ENCODE data around the gene SKIC8.

SKIC8 gene

DNA sequence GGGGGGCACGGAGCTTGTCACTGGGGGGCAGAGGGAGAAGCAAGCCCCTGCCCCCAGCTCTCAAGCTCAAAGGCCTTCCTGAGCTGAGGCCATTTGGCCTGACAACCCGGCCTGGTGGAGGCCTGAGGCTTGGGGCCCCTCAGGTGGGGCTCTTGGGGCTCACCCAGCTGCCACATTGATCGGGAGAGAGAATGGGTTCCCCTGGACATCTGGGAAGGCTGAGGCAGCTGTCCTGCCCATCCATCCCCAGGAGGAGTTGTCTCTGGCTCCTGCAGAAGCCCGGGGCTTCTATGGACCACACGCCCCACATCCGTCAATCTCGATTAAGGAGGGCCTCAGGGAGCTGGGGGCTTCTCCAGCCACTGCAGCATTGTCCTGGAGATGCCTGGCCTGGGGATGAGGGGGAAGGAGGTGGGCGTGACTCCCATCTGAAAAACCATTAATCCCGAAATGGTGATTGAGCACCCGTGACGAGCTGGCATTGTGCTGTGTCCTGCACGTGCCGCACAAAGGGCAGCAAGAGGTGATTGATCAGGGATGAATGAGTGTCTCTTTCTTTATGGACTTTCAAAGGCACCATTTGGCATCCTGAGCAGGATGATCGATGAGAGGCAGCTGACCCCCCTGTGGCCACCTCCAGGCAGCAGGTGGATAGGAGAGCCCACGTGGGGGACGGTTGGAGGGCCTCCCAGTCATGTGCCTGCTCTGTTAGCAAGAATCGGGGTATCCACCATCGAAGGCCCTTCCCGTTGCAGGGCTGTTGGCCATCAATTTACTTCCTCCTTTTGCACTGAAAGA is 23.5 kb upstream of the SKIC8 start:
- H3K27me3 ChIP-seq (replicated peaks; ENCODE audit: control insufficient read depth, insufficient read depth, low read length), result no peaks in the 10 kb centered on the region
- TF ChIP-seq, protein P1, sequence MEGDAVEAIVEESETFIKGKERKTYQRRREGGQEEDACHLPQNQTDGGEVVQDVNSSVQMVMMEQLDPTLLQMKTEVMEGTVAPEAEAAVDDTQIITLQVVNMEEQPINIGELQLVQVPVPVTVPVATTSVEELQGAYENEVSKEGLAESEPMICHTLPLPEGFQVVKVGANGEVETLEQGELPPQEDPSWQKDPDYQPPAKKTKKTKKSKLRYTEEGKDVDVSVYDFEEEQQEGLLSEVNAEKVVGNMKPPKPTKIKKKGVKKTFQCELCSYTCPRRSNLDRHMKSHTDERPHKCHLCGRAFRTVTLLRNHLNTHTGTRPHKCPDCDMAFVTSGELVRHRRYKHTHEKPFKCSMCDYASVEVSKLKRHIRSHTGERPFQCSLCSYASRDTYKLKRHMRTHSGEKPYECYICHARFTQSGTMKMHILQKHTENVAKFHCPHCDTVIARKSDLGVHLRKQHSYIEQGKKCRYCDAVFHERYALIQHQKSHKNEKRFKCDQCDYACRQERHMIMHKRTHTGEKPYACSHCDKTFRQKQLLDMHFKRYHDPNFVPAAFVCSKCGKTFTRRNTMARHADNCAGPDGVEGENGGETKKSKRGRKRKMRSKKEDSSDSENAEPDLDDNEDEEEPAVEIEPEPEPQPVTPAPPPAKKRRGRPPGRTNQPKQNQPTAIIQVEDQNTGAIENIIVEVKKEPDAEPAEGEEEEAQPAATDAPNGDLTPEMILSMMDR (IDR thresholded peaks at IDR 0.05; ENCODE audit: insufficient read depth, low read length, poor library complexity, severe bottlenecking), result no peak
- H3K36me3 ChIP-seq (ENCODE audit: control insufficient read depth, insufficient read depth, low read length), result no peaks in the 10 kb centered on the region
- no peak for DNase-seq (ENCODE audit: extremely low read depth, insufficient read length)
- no peak overlapping the region for H3K4me3 ChIP-seq (replicated peaks; ENCODE audit: low read depth, low read length)

DNA sequence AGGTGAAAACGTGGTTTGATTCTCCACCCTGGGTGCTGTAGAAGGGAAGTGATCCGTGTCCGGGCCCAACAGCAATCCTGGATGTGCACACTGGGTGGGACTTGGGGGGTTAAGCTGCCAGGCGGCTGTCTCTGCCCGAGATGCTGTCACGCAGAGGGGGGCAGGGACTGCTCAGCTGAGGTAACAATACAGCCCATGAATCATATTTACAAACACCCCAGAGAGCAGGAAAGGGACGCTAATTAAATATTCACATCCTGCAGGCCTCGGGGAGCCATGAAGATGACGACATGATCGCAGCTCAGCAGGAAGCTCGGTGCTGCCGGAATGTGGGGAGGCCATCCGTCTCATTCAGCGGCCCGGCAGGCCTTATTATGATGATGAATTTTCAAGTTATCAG is 22.8 kb upstream of the SKIC8 start:
- H3K4me3 ChIP-seq (replicated peaks; ENCODE audit: low read depth, low read length), result no peak overlapping the region
- DNase-seq (ENCODE audit: extremely low read depth, insufficient read length), result no peak

DNA sequence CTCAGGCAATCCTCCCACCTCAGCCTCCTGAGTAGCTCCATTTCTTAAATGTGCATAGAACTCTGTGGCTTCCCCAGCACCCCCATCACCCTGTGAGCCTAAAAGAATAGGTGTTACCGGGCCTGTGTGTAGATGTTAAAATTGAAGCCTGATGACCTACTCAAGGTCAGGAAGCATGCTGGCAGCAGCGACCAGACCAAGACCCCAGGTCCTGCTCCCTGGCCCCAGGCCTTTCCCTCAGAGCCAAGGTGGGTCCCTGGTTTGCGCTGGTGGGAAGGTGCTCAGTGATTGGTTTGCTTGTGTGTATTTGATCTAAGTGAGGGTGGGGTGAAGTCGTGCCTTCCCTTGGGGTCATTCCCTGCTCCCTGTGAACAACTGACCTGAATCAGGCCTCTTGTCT is 22.4 kb upstream of the SKIC8 start:
- Histone ChIP-seq H3K27me3 (replicated peaks; ENCODE audit: control insufficient read depth, insufficient read depth, low read length) (no peaks in the 10 kb centered on the region), H3K4me3 (replicated peaks; ENCODE audit: low read depth, low read length) (no peak overlapping the region), H3K36me3 (ENCODE audit: control insufficient read depth, insufficient read depth, low read length) (no peaks in the 10 kb centered on the region)
- DNase-seq (ENCODE audit: extremely low read depth, insufficient read length), result no peak
- TF ChIP-seq, protein P1 (IDR thresholded peaks at IDR 0.05; ENCODE audit: insufficient read depth, low read length, poor library complexity, severe bottlenecking), result no peak

More for the DNA sequence above, 22.8 kb upstream of the SKIC8 start:
- Histone ChIP-seq H3K27me3 (replicated peaks; ENCODE audit: control insufficient read depth, insufficient read depth, low read length) (no peaks in the 10 kb centered on the region), H3K36me3 (ENCODE audit: control insufficient read depth, insufficient read depth, low read length) (no peaks in the 10 kb centered on the region)
- TF ChIP-seq, protein P1 (IDR thresholded peaks at IDR 0.05; ENCODE audit: insufficient read depth, low read length, poor library complexity, severe bottlenecking), result no peak

DNA sequence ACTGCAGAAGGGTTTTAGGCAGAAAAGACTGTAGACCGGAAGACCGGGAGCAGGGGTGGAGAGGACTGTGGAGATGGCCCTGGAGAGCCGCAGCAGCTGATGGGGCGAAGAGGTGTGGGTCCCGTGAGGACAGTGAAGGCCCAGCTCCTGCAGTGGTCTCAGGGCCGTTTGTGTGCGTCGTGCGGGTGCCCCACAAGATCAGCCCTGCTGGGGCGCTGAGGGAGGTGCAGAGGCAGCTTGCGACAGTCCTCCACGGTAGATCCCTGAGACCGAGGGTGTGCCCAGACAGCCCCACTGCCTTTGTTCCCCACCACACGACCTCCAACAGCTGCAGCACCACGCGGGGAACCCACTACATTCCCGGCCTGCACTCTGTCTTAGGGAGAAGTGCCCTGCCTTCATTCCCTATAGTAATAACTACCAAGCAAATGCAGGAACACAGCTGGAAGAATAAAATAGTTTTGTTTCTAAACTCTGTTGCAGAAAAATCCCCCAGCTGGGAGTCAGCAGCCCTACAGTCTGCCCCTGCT is 21.7 kb upstream of the SKIC8 start:
- no peak for DNase-seq (ENCODE audit: extremely low read depth, insufficient read length)
- TF ChIP-seq, protein P1 (IDR thresholded peaks at IDR 0.05; ENCODE audit: insufficient read depth, low read length, poor library complexity, severe bottlenecking), result no peak
- Histone ChIP-seq H3K4me3 (replicated peaks; ENCODE audit: low read depth, low read length) (no peak overlapping the region), H3K36me3 (ENCODE audit: control insufficient read depth, insufficient read depth, low read length) (no peaks in the 10 kb centered on the region), H3K27me3 (replicated peaks; ENCODE audit: control insufficient read depth, insufficient read depth, low read length) (no peaks in the 10 kb centered on the region)

DNA sequence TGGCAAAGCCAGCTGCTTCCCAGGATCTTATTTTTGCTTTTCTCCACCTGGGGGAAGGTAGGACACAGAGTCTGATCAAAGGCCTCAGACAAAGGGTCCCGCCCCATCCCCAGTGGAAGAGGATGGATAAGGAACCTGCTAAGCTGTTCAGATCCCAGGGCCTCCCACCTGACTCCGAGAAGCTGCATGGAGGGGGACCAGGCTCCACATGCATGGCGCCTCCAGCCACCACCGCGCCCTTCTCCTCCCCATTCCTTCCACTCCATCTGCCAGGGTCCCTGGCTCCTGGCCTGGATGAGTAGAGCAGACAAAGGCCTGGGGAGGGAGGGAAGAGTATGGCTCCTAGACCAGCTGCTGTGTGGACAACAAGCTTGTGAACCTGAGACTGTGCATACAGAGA is 20.8 kb upstream of the SKIC8 start:
- Histone ChIP-seq H3K27me3 (replicated peaks; ENCODE audit: control insufficient read depth, insufficient read depth, low read length) (no peaks in the 10 kb centered on the region), H3K4me3 (replicated peaks; ENCODE audit: low read depth, low read length) (no peak overlapping the region), H3K36me3 (ENCODE audit: control insufficient read depth, insufficient read depth, low read length) (no peaks in the 10 kb centered on the region)
- no peak for DNase-seq (ENCODE audit: extremely low read depth, insufficient read length)
- TF ChIP-seq, protein P1 (IDR thresholded peaks at IDR 0.05; ENCODE audit: insufficient read depth, low read length, poor library complexity, severe bottlenecking), result no peak
